ENCODE measurements around the gene LPGAT1. TPM values are rescaled to one million over a fixed set of nuclear protein-coding genes. Genes with fewer than 3 reads are reported as not detected.
A peak's percentile ranks its signal among the peaks of the same experiment; 100 is the strongest.

The LPGAT1 gene
- total RNA-seq, 5 donors from 2014 or later (not counting 1 experiment from before 2014, with no cell fraction given) = 20.8 to 47.1 (median 31.4) TPM

- H3K4me1 ChIP-seq (ENCODE audit: control insufficient read depth in 1 of 2, extremely low read depth in 1 of 2, insufficient read depth in 2 of 2, low read length in 2 of 2) = no peaks in the 10 kb centered on the region
- Mint-ChIP-seq H3K36me3 (peaks cover 25% of the 10 kb centered on the region), H3K4me3 (no peak overlapping the region)
These were observed 40.7 kb downstream of the LPGAT1 start for GRCh38 chr1:211789641-211790464.

GRCh38 chr1:211788626-211789025, 41.9 kb downstream of the LPGAT1 start:
- peaks cover 30% of the 10 kb centered on the region for H3K36me3 Mint-ChIP-seq
- POLR2A ChIA-PET = interaction anchor here in 1 of 2 donors (0.7 kb wide), 1 partner anchor 171 kb away, joined by 4 read pairs; no protein-coding TSS in a partner anchor

More at GRCh38 chr1:211789641-211790464, 40.7 kb downstream of the LPGAT1 start:
- H3K27me3 ChIP-seq (replicated peaks in 1 of 2; ENCODE audit: control insufficient read depth in 2 of 2, extremely low read depth in 1 of 2, insufficient read depth in 2 of 2, low read length in 1 of 2) = no peaks in the 10 kb centered on the region
- no peaks in the 10 kb centered on the region for H3K9me3 ChIP-seq
- ChIA-PET POLR2A (no interaction called here), CTCF (interaction anchor here in 1 of 2 donors (0.6 to 1.4 kb wide), 2 partner anchors 71 to 92 kb away, joined by 3 to 6 read pairs; no protein-coding TSS in a partner anchor)
- Mint-ChIP-seq H3K4me1 (peaks cover 0 to 1% (median 0%) of the 10 kb centered on the region in 3 donors), H3K9me3 (no peaks in the 10 kb centered on the region), H3K27me3 (no peaks in the 10 kb centered on the region), H3K27ac (no peak overlapping the region)
- DNase-seq = no peak
- ATAC-seq (replicated peaks in 1 of 4) = no peak
- peaks cover 0 to 14% of the 10 kb centered on the region in 2 donors for H3K36me3 ChIP-seq (ENCODE audit: control insufficient read depth in 2 of 2, extremely low read depth in 1 of 2, insufficient read depth in 1 of 2, low read length in 1 of 2)
- H3K27ac ChIP-seq (ENCODE audit: low read length) = no peak overlapping the region
- 93% methylated on average over 3 of the region's 11 CpGs for WGBS (ENCODE audit: insufficient coverage)
- H3K4me3 ChIP-seq (ENCODE audit: control insufficient read depth in 1 of 2, extremely low read depth in 1 of 2, low read length in 1 of 2) = no peak overlapping the region

GRCh38 chr1:211783897-211784296, 46.7 kb downstream of the LPGAT1 start:
- Mint-ChIP-seq H3K36me3 (peaks cover 24% of the 10 kb centered on the region), H3K9me3 (no peaks in the 10 kb centered on the region), H3K27ac (peak overlapping the region; percentile 18 to 61), H3K4me1 (peaks cover 0 to 7% (median 6%) of the 10 kb centered on the region in 3 donors), H3K4me3 (no peak overlapping the region), H3K27me3 (no peaks in the 10 kb centered on the region)
- Histone ChIP-seq H3K4me1 (ENCODE audit: control insufficient read depth in 1 of 2, extremely low read depth in 1 of 2, insufficient read depth in 2 of 2, low read length in 2 of 2) (no peaks in the 10 kb centered on the region), H3K4me3 (ENCODE audit: control insufficient read depth in 1 of 2, extremely low read depth in 1 of 2, low read length in 1 of 2) (no peak overlapping the region), H3K36me3 (ENCODE audit: control insufficient read depth in 2 of 2, extremely low read depth in 1 of 2, insufficient read depth in 1 of 2, low read length in 1 of 2) (peaks cover 0 to 5% of the 10 kb centered on the region in 2 donors), H3K27me3 (replicated peaks in 1 of 2; ENCODE audit: control insufficient read depth in 2 of 2, extremely low read depth in 1 of 2, insufficient read depth in 2 of 2, low read length in 1 of 2) (no peaks in the 10 kb centered on the region), H3K9me3 (no peaks in the 10 kb centered on the region), H3K27ac (ENCODE audit: low read length) (no peak overlapping the region)
- ChIA-PET POLR2A (no interaction called here), CTCF (interaction anchor here (0.6 kb wide), 2 partner anchors 122 to 672 kb away, joined by 3 to 5 read pairs; no protein-coding TSS in a partner anchor)
- peak in 2 of 35 experiments; percentile 1 to 7 for DNase-seq
- no peak for ATAC-seq (replicated peaks in 1 of 4)
- WGBS (ENCODE audit: insufficient coverage) = 56% methylated on average over 1 of the region's 1 CpG

More at GRCh38 chr1:211788626-211789025, 41.9 kb downstream of the LPGAT1 start:
- Histone ChIP-seq H3K27me3 (replicated peaks in 1 of 2; ENCODE audit: control insufficient read depth in 2 of 2, extremely low read depth in 1 of 2, insufficient read depth in 2 of 2, low read length in 1 of 2) (no peaks in the 10 kb centered on the region), H3K27ac (ENCODE audit: low read length) (no peak overlapping the region), H3K4me3 (ENCODE audit: control insufficient read depth in 1 of 2, extremely low read depth in 1 of 2, low read length in 1 of 2) (no peak overlapping the region), H3K4me1 (ENCODE audit: control insufficient read depth in 1 of 2, extremely low read depth in 1 of 2, insufficient read depth in 2 of 2, low read length in 2 of 2) (no peaks in the 10 kb centered on the region), H3K9me3 (no peaks in the 10 kb centered on the region), H3K36me3 (ENCODE audit: control insufficient read depth in 2 of 2, extremely low read depth in 1 of 2, insufficient read depth in 1 of 2, low read length in 1 of 2) (peaks cover 0 to 14% of the 10 kb centered on the region in 2 donors)
- no peaks in the 10 kb centered on the region for H3K27me3 Mint-ChIP-seq
- CTCF ChIA-PET = interaction anchor here (0.6 to 1.4 kb wide), 3 partner anchors 90 to 1810 kb away, joined by 3 to 6 read pairs (median 3); no protein-coding TSS in a partner anchor
- no peak overlapping the region for H3K4me3 Mint-ChIP-seq
- no peaks in the 10 kb centered on the region for H3K9me3 Mint-ChIP-seq
- H3K27ac Mint-ChIP-seq = no peak overlapping the region
- peaks cover 0 to 6% (median 4%) of the 10 kb centered on the region in 3 donors for H3K4me1 Mint-ChIP-seq
- WGBS (ENCODE audit: insufficient coverage) = 100% methylated on average over 1 of the region's 4 CpGs
- DNase-seq (no peak), ATAC-seq (replicated peaks in 1 of 4) (no peak)

GRCh38 chr1:211783266-211783665, 47.3 kb downstream of the LPGAT1 start:
- Histone ChIP-seq H3K27me3 (replicated peaks in 1 of 2; ENCODE audit: control insufficient read depth in 2 of 2, extremely low read depth in 1 of 2, insufficient read depth in 2 of 2, low read length in 1 of 2) (no peaks in the 10 kb centered on the region), H3K36me3 (ENCODE audit: control insufficient read depth in 2 of 2, extremely low read depth in 1 of 2, insufficient read depth in 1 of 2, low read length in 1 of 2) (peaks cover 0 to 9% of the 10 kb centered on the region in 2 donors), H3K27ac (ENCODE audit: low read length) (no peak overlapping the region), H3K9me3 (no peaks in the 10 kb centered on the region), H3K4me1 (ENCODE audit: control insufficient read depth in 1 of 2, extremely low read depth in 1 of 2, insufficient read depth in 2 of 2, low read length in 2 of 2) (no peaks in the 10 kb centered on the region), H3K4me3 (ENCODE audit: control insufficient read depth in 1 of 2, extremely low read depth in 1 of 2, low read length in 1 of 2) (no peak overlapping the region)
- no peak overlapping the region for H3K27ac Mint-ChIP-seq
- no CpG with 5 or more reads among the region's 4 CpGs for WGBS (ENCODE audit: insufficient coverage)
- ChIA-PET CTCF (interaction anchor here in 1 of 2 donors (0.6 kb wide), 1 partner anchor 123 kb away, joined by 5 read pairs; no protein-coding TSS in a partner anchor), POLR2A (no interaction called here)
- H3K4me1 Mint-ChIP-seq = peaks cover 0 to 7% (median 6%) of the 10 kb centered on the region in 3 donors
- H3K9me3 Mint-ChIP-seq = no peaks in the 10 kb centered on the region
- H3K27me3 Mint-ChIP-seq = no peaks in the 10 kb centered on the region
- DNase-seq = no peak
- peaks cover 26% of the 10 kb centered on the region for H3K36me3 Mint-ChIP-seq
- ATAC-seq (replicated peaks in 1 of 4) = no peak
- no peak overlapping the region for H3K4me3 Mint-ChIP-seq

GRCh38 chr1:211781260-211781659, 49.3 kb downstream of the LPGAT1 start:
- Mint-ChIP-seq H3K27ac (no peak overlapping the region), H3K9me3 (no peaks in the 10 kb centered on the region), H3K36me3 (peaks cover 34% of the 10 kb centered on the region), H3K27me3 (no peaks in the 10 kb centered on the region), H3K4me3 (no peak overlapping the region), H3K4me1 (peaks cover 0 to 7% (median 6%) of the 10 kb centered on the region in 3 donors)
- ChIA-PET POLR2A (no interaction called here), CTCF (no interaction called here)
- no peaks in the 10 kb centered on the region for H3K4me1 ChIP-seq (ENCODE audit: control insufficient read depth in 1 of 2, extremely low read depth in 1 of 2, insufficient read depth in 2 of 2, low read length in 2 of 2)
- H3K4me3 ChIP-seq (ENCODE audit: control insufficient read depth in 1 of 2, extremely low read depth in 1 of 2, low read length in 1 of 2) = no peak overlapping the region
- DNase-seq (no peak), ATAC-seq (replicated peaks in 1 of 4) (no peak)
- WGBS (ENCODE audit: insufficient coverage) = no CpG with 5 or more reads among the region's 2 CpGs
- no peak overlapping the region for H3K27ac ChIP-seq (ENCODE audit: low read length)
- peaks cover 0 to 14% of the 10 kb centered on the region in 2 donors for H3K36me3 ChIP-seq (ENCODE audit: control insufficient read depth in 2 of 2, extremely low read depth in 1 of 2, insufficient read depth in 1 of 2, low read length in 1 of 2)
- no peaks in the 10 kb centered on the region for H3K9me3 ChIP-seq
- H3K27me3 ChIP-seq (replicated peaks in 1 of 2; ENCODE audit: control insufficient read depth in 2 of 2, extremely low read depth in 1 of 2, insufficient read depth in 2 of 2, low read length in 1 of 2) = no peaks in the 10 kb centered on the region

GRCh38 chr1:211775170-211775569, 55.4 kb downstream of the LPGAT1 start:
- Mint-ChIP-seq H3K4me1 (no peaks in the 10 kb centered on the region), H3K27ac (no peak overlapping the region), H3K36me3 (peaks cover 30% of the 10 kb centered on the region), H3K9me3 (no peaks in the 10 kb centered on the region), H3K4me3 (no peak overlapping the region), H3K27me3 (no peaks in the 10 kb centered on the region)
- DNase-seq (no peak), ATAC-seq (replicated peaks in 1 of 4) (no peak)
- no peaks in the 10 kb centered on the region for H3K4me1 ChIP-seq (ENCODE audit: control insufficient read depth in 1 of 2, extremely low read depth in 1 of 2, insufficient read depth in 2 of 2, low read length in 2 of 2)
- no peak overlapping the region for H3K27ac ChIP-seq (ENCODE audit: low read length)
- WGBS (ENCODE audit: insufficient coverage) = 100% methylated on average over 1 of the region's 4 CpGs
- no peaks in the 10 kb centered on the region for H3K27me3 ChIP-seq (replicated peaks in 1 of 2; ENCODE audit: control insufficient read depth in 2 of 2, extremely low read depth in 1 of 2, insufficient read depth in 2 of 2, low read length in 1 of 2)
- peaks cover 0 to 9% of the 10 kb centered on the region in 2 donors for H3K36me3 ChIP-seq (ENCODE audit: control insufficient read depth in 2 of 2, extremely low read depth in 1 of 2, insufficient read depth in 1 of 2, low read length in 1 of 2)
- CTCF ChIA-PET = no interaction called here
- POLR2A ChIA-PET = no interaction called here
- no peaks in the 10 kb centered on the region for H3K9me3 ChIP-seq
- no peak overlapping the region for H3K4me3 ChIP-seq (ENCODE audit: control insufficient read depth in 1 of 2, extremely low read depth in 1 of 2, low read length in 1 of 2)
